Mesodermal cell (in vitro differentiated cells): ENCODE measurements around the gene KLC3.
A peak's percentile ranks its signal among the peaks of the same experiment; 100 is the strongest.

Source experiments
- H3K27ac ChIP-seq: 2 replicates; pipeline ENCODE4 v1.7.0; 2013; ENCODE audit warnings: mild to moderate bottlenecking, low read depth, low read length, moderate library complexity; ENCODE audit not compliant: severe bottlenecking
- H3K36me3 ChIP-seq: 2 replicates; pipeline ENCODE4 v1.7.1; 2013; ENCODE audit warnings: mild to moderate bottlenecking, low read length, moderate library complexity; ENCODE audit not compliant: control insufficient read depth, insufficient read depth
- H3K4me1 ChIP-seq: one replicate; pipeline ENCODE4 v1.7.1; 2013; ENCODE audit warnings: mild to moderate bottlenecking, low read length; ENCODE audit not compliant: insufficient read depth, control insufficient read depth, poor library complexity, severe bottlenecking
- H3K4me3 ChIP-seq: 2 replicates; pipeline ENCODE4 v1.7.0; 2013; ENCODE audit warnings: low read length, control low read depth, mild to moderate bottlenecking; ENCODE audit not compliant: insufficient read depth, poor library complexity, severe bottlenecking; ENCODE audit errors: extremely low read depth
- H3K9me3 ChIP-seq: 2 replicates; pipeline ENCODE4 v1.7.1; 2013; ENCODE audit warnings: mild to moderate bottlenecking, low read length, moderate library complexity; ENCODE audit not compliant: control insufficient read depth
- whole genome bisulfite sequencing, 2 experiments: methylation state at CpG; one replicate each; pipeline ENCODE4 v1.1.5; 2013; ENCODE audit warnings: missing lambda C conversion rate in 2 of 2; ENCODE audit not compliant: insufficient coverage in 2 of 2; 5-methylcytosine and 5-hydroxymethylcytosine counted together

KLC3 gene

GRCh38 chr19:45355910-45356309, 15.4 kb downstream of the KLC3 start:
- Histone ChIP-seq H3K27ac (no peak overlapping the region), H3K9me3 (no peaks in the 10 kb centered on the region), H3K4me3 (no peak overlapping the region), H3K4me1 (no peaks in the 10 kb centered on the region), H3K36me3 (peaks cover 81% of the 10 kb centered on the region)
- WGBS, 2 experiments: 97 to 98% methylated on average over 5 to 9 of the region's 9 CpGs

DNA sequence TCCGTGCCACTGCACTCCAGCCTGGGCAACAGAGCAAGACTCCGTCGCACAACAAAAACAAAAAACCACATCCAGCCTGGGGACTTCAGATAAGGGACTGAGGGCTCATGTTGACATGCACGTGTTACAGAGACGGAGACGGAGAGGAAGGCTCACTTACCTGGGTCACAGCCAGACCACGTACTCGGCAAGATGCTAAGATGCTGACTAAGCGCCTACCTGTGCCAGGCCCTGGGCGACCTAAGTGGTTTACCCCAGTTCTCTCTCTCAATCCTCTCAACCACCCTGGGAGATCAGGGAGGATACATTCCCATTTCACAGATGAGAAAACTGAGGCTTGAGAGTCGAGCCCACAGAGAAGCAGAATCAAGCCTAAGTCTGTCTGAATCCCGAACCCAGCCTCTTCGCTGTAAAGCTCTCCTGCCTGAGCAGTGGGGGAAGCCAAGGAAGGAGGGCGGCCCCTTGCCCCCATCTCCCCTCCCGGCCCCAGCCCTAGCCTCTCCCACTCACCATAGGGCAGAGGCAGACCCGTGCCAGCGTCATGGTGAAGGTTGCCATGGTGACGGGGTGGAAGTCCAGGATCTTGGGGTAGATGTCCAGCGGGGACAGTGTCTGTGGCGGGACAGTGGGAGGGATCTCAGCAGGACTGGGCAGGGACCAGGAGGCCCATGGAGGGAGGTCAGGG, 16.4 kb downstream of the KLC3 start:
- Histone ChIP-seq H3K4me1 (no peaks in the 10 kb centered on the region), H3K36me3 (peaks cover 80% of the 10 kb centered on the region), H3K9me3 (no peaks in the 10 kb centered on the region), H3K27ac (no peak overlapping the region), H3K4me3 (no peak overlapping the region)
- WGBS, 2 experiments: 97% methylated on average over 12 to 16 of the region's 20 CpGs

GRCh38 chr19:45357445-45357783, 16.9 kb downstream of the KLC3 start:
- no peaks in the 10 kb centered on the region for H3K4me1 ChIP-seq
- H3K4me3 ChIP-seq: no peak overlapping the region
- H3K9me3 ChIP-seq: no peaks in the 10 kb centered on the region
- peaks cover 79% of the 10 kb centered on the region for H3K36me3 ChIP-seq
- WGBS, 2 experiments: 97 to 100% methylated on average over 5 to 6 of the region's 11 CpGs
- H3K27ac ChIP-seq: no peak overlapping the region

GRCh38 chr19:45358213-45358792, 17.8 kb downstream of the KLC3 start:
- Histone ChIP-seq H3K36me3 (peaks cover 79% of the 10 kb centered on the region), H3K9me3 (no peaks in the 10 kb centered on the region), H3K4me3 (no peak overlapping the region), H3K4me1 (no peaks in the 10 kb centered on the region), H3K27ac (no peak overlapping the region)
- 94% methylated on average over 10 to 11 of the region's 12 CpGs for WGBS, 2 experiments

- Histone ChIP-seq H3K4me1 (no peaks in the 10 kb centered on the region), H3K36me3 (peaks cover 80% of the 10 kb centered on the region), H3K9me3 (no peaks in the 10 kb centered on the region), H3K27ac (no peak overlapping the region), H3K4me3 (no peak overlapping the region)
- 96% methylated on average over 14 of the region's 14 CpGs for WGBS, 2 experiments
Measured at GRCh38 chr19:45361608-45362007, 21.1 kb downstream of the KLC3 start.

DNA sequence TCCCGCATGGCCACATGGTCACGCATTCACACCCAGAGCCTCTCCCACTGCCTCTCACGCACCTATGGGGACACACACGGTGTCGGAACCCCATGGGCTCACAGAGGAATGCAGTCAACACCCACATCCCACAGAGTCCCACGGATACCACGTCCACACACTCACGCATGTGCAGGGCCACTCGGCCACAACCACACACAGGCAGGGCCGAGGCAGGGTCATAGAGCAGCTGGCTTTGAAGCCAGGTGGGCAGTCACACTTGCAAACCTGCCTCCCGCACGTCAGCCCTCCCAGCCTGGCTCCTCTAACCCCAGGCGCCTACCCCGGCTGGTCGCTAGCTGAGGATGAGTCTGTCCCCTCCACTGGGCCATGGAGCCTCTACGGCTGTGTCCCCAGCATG, 21.7 kb downstream of the KLC3 start:
- H3K4me3 ChIP-seq: no peak overlapping the region
- H3K27ac ChIP-seq: no peak overlapping the region
- no peaks in the 10 kb centered on the region for H3K9me3 ChIP-seq
- no peaks in the 10 kb centered on the region for H3K4me1 ChIP-seq
- WGBS, 2 experiments: 90 to 91% methylated on average over 16 of the region's 16 CpGs
- peaks cover 77% of the 10 kb centered on the region for H3K36me3 ChIP-seq

DNA sequence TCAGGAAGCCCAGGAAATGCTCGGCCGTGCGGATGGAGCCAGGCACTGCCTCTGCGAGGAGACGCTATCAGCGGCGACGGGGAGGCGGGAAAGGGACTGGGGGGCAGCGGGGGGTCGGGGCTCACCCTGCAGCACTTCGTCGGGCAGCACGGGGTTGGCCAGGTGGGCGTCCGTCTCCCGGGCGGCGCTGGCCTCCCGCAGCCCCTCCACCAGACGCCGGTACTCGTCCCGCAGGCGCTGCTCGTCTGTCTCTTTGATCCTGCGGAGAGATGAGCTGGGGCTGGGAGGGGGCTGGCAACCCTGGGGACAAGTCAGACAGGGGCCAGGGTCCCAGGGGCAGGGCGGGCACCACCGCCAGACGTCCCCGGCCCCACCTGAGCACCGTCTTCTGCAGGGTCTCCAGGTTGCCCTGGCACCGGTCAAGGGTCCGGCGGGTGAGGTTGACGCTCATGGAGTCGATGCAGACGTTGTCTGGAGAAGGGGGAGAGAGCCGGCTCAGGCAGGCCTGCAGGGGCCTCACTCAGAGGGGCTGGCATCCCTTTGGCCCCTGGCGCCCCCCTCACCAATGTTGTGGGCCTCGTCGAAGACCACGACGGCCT, 23.4 kb downstream of the KLC3 start:
- H3K9me3 ChIP-seq: no peaks in the 10 kb centered on the region
- no peak overlapping the region for H3K4me3 ChIP-seq
- peaks cover under 1% of the 10 kb centered on the region for H3K4me1 ChIP-seq
- no peak overlapping the region for H3K27ac ChIP-seq
- WGBS, 2 experiments: 92 to 96% methylated on average over 30 to 36 of the region's 44 CpGs
- H3K36me3 ChIP-seq: peaks cover 77% of the 10 kb centered on the region

GRCh38 chr19:45364696-45365095, 24.1 kb downstream of the KLC3 start:
- Histone ChIP-seq H3K4me3 (no peak overlapping the region), H3K9me3 (no peaks in the 10 kb centered on the region), H3K36me3 (peaks cover 74% of the 10 kb centered on the region), H3K4me1 (peaks cover 3% of the 10 kb centered on the region), H3K27ac (no peak overlapping the region)
- WGBS, 2 experiments: 87 to 88% methylated on average over 9 to 12 of the region's 12 CpGs

- 98 to 100% methylated on average over 4 of the region's 4 CpGs for WGBS, 2 experiments
- peaks cover 54% of the 10 kb centered on the region for H3K36me3 ChIP-seq
Measured at GRCh38 chr19:45368127-45368526, 27.6 kb downstream of the KLC3 start.

DNA sequence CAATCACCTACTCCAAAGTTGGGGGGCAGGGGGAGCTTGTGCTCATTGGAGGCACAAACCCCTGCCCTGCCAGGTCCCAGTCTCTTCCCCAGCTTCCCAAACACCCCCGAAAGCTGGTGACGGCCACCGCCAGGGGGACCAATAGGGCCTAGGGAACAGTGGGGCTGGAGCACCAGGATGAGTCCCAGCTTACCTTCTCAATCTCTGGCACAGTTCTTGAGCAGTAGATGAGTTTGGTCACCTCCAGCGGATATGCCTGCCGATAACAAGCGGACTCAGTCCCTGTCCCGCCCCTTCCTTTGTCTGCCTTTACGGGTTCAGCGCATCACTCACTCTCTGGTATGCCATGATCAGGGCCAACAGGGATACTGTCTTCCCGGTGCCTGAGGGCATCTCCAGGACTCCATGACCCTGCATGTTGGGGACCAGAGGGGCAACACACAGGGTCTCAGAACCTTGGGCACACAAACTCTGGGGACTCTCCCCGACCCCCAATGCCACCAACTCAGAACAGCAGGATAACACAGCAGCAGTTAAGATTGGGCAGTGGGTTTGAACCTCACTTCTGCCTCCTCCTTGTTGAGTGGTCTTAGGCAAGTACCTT, 28.3 kb downstream of the KLC3 start:
- Histone ChIP-seq H3K27ac (no peak overlapping the region), H3K36me3 (peaks cover 47% of the 10 kb centered on the region), H3K4me3 (peak overlapping the region; percentile 84), H3K4me1 (peaks cover 3% of the 10 kb centered on the region), H3K9me3 (no peaks in the 10 kb centered on the region)
- 89 to 91% methylated on average over 9 of the region's 11 CpGs for WGBS, 2 experiments

More at GRCh38 chr19:45368127-45368526, 27.6 kb downstream of the KLC3 start:
- Histone ChIP-seq H3K4me1 (peaks cover 3% of the 10 kb centered on the region), H3K9me3 (no peaks in the 10 kb centered on the region), H3K4me3 (no peak overlapping the region), H3K27ac (no peak overlapping the region)
